Smooth muscle cell of the brain vasculature (primary cell): ENCODE measurements around the gene PDXDC1.
"Not testable (repeated sequence)": the region's sequence is repeated elsewhere in the genome, so short reads cannot be mapped to it uniquely, and the experiment has no call there.

Experiments used
- DNase-seq: peaks from one replicate; pipeline ENCODE4 v3.0.0-alpha.2; 2012; ENCODE audit warnings: low read depth, low spot score

PDXDC1 gene

DNA sequence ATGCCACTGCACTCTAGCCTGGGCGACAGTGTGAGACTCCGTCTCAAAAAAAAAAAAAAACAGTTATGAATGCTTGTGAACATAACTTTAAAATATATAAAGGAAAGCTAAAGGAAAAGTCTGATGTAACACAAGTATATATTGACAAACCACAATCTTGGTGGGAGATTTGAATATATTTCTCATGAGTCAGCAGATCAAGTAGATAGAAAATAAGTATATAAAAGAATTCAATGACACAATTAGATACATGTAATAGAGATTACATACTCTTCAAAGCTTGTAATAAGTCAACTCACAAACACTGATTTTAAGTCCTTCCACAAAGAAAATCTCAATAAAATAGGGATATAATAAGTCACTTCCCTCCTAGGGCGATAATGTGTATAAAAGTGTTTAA is 40.8 kb downstream of the PDXDC1 start:
- not testable (repeated sequence) for DNase-seq

DNA sequence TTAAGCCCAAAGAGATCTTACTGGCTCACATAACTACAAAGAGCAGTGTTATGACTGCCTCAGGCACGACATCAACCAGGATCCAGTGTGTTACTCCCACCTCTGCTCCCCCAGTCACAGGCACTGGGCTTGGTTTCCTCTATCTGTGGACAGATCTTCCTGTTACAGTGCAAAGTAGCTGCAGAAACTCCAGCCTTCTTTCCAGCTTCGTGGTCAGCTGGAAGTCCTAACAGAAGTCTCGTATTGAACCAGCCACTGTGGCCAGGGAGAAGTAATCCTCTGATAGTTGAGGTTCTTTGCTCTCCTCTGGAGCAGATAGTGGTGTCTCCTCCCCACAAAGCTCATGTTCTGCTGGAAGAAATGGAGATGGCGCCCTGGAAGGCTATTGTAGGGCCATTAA is 41.5 kb downstream of the PDXDC1 start:
- not testable (repeated sequence) for DNase-seq

DNA sequence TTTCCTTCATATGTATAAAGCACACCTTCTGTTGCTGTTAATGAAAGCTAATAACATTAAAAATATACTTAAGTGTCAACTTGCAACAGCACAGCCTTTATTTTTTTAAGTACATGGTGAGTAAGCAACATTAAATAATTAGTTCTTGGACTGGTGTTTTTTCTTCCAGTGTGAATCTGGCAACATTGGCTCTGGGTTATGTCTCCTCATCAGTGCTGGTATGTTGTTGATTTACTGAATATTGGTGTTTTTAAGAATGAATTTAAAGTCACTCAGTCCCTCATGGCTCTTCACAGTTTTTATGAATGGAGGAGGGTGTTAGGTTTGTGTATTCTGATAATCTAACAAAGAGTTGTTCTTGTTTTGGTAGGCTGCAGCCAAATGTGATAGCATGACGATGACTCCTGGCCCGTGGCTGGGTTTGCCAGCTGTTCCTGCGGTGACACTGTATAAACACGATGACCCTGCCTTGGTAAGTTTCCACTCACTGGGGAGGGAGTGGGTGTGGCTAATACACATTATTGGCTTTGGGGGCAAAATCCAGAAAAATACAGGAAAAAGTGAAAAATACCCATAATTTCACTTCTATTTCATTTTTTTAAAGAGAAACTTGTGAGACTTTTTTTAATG is 42.2 kb downstream of the PDXDC1 start:
- not testable (repeated sequence) for DNase-seq

DNA sequence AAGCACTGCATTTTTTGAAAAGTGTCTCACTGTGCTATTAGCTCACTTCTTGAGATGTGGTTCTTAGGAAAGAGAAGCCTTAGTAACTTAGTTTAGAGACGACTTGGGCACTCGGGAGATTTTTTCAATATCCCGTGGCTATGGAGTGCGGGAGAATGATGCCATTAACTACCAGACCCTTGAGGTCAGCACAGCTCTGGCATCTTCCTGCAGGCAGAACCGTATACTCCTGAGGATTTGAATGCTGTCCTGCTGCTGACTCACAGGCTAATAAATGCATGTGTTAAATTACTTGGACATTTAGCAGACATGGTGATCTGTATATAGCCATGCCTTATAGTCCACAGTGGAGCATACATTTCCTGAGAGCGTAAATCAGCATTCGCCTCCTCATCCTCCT is 46.6 kb downstream of the PDXDC1 start:
- not testable (repeated sequence) for DNase-seq

DNA sequence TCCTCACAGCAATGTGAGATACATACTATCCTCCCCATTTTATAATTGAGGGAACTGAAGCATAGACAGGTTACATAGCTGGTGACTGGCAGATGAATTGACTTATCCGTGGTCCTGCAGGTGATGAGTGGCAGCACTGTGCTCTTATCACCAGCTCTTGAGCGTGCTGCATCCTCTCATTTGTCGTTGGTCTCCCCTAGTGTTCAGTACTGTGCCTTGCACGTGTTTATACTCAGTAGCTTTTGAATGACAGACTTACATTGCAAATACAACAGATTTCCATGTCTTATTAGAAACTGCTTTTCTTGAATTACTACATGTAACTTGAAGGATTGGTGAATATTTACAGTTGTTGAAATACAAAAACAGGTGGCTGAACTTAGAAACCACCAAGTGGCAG is 47.4 kb downstream of the PDXDC1 start:
- DNase-seq: not testable (repeated sequence)

DNA sequence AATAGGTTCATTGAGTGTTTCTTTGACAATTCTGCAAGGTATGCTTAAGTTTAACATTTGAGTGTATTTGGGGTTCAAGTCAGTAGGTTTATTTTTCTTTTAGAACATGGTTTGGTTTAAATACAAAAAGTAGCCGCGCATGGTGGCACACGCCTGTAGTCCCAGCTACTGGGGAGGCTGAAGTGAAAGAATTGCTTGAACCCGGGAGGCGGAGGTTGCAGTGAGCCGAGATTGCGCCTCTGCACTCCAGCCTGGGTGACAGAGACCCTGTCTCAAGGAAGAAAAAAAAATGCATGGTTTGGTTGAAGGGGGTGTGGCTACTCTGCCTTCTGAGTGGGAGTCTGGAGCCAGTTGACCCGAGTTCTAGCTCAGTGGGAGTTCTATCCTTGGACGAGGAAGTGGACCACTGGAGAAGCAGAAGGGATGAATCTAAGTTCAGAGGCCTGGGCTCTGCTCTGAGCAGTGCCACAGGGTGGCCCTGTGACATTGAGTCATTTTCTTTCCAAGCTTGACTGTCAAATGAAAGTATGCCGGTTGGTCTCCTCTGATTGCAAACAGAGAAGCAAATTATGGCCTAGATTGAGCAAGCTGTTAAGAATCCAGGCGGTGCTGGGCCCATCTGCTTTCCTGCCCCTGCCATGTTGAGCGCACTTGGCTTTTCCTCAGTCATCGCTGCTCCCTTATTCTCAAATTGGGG is 48.7 kb downstream of the PDXDC1 start:
- not testable (repeated sequence) for DNase-seq

DNA sequence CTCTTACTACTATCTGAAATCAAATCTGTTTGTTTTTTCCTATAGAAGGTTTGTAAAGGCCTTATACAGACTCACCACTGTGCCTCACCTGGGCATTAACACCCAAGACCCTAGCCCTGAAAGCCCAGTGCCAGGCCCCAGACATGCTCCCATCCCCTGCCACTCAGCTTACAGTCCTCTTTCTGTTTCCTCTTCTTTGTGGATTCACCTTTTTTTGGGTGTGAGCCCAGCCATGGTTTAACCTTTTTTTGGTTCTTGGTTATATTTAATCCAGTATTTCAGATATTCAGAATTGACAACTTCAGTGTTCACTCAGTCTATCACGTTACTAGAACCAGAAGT is 50.0 kb downstream of the PDXDC1 start:
- DNase-seq: not testable (repeated sequence)

DNA sequence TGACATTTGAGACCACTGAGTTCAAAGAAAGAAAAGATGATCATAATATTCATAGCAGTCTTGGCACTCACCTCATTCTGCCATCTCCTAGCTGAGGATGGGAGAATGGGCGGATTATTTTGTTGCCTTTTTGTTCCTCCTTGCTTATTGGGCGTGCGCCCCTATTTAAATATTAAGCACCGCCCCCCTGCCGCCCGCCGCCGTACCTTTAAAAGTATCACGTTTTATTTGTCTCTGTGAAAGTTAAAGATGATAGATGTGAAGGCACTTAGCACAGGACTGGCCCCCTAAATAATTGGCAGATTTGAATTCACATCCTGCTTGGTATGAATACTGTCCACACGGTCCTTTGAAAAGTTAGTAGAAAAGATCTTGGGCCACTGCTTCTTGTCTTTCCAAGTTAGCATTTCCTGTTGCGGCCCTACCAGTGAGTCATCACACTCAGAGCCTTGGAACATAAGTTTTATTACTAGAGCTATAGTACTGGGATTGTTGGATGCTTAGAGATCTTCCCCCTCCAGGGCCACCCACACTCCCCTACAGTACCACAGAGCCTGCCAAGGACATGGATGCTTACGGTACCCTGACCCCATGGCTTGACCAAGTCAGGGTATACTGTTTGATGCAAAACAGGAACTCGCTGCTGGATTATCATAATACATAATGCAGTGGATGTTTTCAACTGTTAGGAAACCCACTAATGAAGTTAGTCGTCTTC is 50.6 kb downstream of the PDXDC1 start:
- not testable (repeated sequence) for DNase-seq

DNA sequence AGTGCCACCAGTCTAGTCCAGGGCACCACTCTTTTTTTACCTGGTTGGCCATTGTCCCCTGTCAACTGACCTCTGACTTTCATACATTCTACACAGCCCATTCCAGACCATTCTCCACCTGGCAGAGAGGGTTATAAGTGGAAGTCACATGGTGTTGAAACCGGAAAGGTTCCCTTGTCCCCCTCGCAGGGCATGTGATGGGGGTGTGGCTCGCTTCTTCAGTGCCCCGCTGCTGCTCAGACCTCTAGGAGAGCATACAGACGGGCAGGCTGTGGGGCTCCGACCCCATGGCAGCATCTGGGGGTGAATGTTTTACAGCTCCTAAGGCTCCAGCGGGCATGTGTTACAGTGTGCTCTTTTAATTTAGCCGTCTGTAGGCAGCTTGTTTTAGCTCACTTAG is 52.2 kb downstream of the PDXDC1 start:
- DNase-seq: not testable (repeated sequence)

DNA sequence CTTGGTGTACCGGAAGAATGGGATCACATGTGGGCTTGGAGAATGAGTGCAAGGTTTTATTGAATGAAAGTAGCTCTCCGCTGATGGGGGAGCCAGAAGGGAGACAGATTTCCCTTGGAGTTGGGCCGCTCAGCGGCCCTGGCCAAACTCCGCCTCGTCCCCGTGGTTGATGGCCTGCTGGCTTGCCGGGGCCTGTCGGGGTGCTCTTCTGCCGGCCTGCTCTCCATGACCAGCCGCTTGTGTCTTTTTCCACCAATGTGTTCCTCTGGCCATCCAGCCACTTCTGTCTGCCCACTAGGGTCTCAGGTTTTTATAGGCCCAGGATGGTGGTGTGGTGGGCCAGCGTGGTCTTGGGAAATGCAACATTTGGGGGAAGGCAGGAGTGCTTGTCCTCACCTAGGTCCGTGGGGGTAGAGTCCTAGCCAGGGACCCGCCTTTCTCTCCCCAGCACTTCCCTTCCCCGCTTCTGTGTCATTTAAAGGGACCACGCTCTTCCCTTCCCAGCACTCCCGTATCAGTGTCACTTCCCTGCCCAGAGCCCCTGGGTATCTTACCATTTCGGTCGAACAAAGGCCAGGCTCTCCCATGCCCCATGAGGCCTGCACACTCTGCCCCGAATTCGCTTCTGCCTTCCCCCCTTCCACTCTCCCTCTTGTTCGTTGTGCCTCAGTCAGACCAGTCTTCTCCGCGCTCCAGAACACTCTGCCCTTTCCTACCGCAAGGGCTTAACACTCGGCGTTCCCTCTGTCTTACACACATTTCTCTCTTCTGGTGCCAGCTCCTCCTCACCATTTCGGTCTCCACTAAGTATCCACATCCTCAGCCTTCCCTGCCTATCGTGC is 52.9 kb downstream of the PDXDC1 start:
- DNase-seq: not testable (repeated sequence)

DNA sequence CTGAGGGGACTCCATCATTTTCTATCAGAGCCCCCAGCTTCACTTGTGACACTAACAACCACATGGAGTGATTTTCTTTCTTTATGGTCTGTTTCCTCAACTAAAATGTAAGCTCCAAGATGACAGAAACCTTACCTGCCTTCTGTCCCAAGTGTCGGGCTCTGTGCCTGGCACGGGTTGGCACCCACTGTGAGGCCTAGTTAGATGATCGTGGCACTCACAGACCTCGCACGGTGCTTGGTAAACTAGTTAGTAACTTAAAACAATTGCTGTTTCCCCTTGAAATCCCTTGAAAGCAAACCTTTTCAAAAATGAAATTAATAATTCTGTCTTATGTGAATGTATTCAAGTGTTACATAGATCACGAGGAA is 53.5 kb downstream of the PDXDC1 start:
- not testable (repeated sequence) for DNase-seq

DNA sequence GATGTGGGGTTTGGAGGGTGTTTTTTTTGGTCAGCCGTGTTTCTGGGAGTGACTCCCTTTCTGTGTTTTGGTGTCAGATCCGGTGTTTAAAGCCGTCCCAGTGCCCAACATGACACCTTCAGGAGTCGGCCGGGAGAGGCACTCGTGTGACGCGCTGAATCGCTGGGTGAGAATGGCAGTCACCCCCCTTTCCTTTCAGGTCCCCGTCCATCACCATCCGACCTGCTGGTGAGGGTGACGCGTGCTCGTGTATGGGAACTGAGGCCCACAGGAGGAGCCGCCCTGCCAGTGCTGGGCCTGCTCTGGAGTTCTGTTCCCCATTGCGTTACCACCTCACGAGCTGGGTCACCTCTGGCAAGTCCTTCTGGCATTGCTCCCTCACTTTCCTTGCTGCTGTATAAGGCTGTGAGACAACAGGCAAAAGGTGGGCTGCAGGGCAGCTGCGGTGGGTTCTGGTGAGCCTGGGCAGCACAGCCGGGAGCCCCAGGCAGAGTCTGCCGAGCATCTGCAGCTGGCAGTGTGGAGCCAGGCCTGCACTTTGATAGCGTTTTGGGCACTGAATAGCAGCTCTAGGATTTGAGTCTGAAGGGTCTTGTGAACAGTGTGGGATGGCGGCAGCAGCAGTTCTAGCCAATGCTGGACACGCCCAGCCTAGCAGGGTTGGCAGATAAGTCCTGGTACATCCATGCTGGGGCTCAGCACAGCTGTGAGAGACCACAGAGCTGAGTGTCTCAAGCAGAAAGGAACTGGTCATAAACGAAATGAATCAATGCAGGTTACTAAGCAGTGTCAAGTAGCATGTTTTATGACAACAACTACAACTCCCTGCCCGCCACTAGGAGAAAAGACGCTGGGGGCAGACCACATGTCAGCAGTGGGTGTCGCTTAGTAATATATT is 54.2 kb downstream of the PDXDC1 start:
- not testable (repeated sequence) for DNase-seq

DNA sequence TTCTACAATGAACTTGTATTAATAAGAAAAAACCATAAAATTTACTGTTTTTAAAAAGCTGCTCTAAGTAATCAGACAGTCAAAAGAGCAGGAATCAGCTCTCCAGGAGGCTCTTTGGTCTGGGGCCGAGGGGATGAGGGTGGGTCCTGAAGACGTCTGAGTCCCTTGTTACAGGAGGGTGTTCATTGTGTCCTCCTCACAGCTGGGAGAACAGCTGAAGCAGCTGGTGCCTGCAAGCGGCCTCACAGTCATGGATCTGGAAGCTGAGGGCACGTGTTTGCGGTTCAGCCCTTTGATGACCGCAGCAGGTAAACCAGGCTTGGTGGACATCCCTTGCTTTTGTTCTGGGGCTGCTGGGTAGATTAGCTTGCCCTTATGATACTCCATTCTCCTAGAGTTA is 54.9 kb downstream of the PDXDC1 start:
- not testable (repeated sequence) for DNase-seq

DNA sequence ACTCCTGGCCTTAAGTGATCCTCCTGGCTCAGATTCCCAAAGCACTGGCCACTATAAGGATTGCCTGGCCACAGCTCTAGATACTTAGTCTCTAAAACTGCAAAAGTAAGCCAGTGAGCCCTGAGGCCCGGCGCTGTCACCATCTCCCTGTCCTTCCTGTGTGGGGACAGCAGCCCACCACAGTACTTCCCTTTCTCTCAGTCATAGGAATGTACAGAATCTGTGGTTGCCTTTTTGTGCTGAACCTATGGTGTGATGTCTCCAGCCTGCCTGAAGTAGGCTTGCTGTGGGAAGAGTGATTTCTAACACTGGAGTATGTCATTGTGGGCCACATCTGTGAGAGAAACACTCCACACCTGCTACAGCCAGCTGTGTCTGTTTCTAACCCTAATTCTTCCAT is 56.4 kb downstream of the PDXDC1 start:
- DNase-seq: no peak

DNA sequence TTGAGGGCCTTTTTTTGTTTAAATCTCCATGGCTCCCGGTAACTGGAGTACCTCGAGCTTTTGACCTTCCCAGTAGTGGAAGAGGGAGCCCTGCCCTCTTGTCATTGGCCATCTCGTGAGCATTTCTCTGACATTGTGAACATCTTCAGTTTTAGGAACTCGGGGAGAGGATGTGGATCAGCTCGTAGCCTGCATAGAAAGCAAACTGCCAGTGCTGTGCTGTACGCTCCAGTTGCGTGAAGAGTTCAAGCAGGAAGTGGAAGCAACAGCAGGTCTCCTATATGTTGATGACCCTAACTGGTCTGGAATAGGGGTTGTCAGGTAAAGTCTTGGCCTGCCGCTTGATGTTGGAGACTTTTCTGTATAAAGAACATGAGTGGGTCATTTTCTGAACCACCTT is 56.8 kb downstream of the PDXDC1 start:
- no peak for DNase-seq

DNA sequence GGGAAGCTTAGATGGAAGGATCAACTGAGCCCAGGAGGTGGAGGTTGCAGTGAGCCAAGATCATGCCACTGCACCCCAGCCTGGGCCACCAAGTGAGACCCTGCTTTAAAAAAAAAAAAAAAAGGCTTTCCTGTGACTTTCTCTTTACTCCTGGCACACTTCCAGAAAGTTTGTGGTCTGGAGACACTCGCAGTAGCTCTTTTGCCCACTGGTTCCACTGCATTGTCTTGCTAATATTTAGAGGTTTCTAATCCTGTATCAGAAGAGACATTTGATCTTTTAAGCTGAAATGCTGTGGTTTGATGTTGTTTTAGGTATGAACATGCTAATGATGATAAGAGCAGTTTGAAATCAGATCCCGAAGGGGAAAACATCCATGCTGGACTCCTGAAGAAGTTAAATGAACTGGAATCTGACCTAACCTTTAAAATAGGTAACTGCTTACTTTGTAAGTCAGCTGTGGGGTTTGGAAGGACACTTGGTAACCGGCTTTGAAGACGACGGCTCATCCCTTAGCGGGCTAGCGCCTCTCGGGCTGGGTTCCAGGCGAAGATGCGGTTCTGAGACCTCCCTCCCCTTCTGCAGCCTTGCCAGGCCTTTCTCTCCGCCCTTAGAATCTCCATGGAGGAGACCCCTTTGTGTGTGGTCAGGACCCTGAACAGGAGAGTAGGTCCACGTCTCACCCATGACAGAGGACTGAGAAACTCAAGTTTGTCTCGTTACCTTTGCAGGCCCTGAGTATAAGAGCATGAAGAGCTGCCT is 57.9 kb downstream of the PDXDC1 start:
- no peak for DNase-seq

DNA sequence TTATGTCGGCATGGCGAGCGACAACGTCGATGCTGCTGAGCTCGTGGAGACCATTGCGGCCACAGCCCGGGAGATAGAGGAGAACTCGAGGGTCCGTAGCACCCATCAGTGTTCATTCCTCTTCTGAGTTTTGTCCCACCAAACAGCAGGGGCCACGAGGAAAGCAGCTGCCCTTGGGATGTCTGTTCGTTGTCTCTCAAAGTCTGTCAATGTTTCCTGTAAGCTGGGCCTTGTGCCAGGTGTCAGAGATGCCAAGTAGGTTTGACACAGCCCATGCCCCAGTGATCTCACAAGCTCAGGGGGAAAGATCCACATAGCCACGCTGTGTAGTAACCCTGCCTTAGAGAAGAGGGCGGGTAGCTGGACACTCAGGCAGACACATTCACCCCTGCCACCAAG is 58.5 kb downstream of the PDXDC1 start:
- no peak for DNase-seq

DNA sequence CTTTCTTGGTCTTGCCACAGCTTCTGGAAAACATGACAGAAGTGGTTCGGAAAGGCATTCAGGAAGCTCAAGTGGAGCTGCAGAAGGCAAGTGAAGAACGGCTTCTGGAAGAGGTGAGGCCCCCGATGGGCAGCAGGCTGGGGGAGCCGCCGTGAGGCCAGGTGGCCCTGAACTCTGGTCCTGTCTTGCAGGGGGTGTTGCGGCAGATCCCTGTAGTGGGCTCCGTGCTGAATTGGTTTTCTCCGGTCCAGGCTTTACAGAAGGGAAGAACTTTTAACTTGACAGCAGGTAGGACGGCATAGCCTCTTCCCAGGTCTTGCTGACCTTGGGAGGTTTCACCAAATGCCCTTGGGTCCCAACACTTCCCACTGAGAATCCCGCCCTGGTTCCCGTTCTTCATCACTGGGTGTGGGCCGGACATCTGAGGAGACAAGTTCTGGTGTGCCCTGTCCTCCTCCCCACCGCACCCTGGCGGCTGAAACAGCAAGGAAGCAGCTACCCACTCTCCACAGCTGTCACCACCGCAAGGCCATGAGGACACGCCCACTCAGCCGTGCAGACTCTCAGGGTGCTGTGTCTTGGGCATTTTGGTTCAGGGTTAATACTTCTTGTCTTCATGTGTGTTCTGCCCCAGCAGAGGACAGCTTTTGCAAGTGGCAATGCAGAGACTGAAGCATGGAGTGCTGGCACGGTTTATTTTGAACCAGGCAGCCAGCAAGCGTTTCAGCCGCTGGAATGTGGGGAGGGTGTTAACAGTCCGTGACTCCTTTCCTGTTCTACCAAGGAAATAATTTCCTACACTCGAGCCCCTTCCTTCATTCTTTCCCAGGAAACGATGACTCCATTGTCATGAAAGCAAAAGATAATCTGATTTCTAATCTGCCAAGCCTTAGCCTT is 59.7 kb downstream of the PDXDC1 start:
- no peak for DNase-seq

DNA sequence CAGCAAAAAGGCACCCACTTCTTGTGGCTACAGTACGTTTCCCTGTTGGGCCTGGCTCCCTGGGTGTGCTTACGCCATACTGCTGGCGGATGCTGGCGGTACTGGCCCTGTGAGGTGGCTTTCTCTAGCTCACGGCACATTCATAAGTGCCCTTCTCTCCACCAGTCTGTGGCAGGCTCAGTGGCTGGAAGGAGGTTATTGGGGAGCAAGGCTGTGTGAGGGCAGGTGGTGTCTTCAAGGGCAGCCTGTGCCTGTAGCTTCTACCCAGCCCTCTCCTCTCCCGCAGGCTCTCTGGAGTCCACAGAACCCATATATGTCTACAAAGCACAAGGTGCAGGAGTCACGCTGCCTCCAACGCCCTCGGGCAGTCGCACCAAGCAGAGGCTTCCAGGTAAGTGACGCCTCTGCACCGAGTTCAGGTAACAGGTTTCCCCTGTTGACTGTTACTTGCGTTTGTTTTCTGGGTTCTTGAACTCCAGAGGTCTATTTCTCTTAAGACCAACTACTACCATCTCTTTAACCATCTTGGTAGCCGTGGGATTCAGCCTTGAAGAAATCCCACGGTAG is 60.4 kb downstream of the PDXDC1 start:
- no peak for DNase-seq
